Gastroesophageal sphincter (tissue), 3 donors: Measurements from ENCODE around the gene ARHGAP19.

ENCODE experiments used
- CTCF ChIP-seq, 4 experiments: fragments of 200-600 bp in 2 of 4; fragments of 450-650 bp in 2 of 4; sonication (generic) in 1 of 4; IDR thresholded peaks; one replicate each; pipeline ENCODE4 v1.5.1; 2017 to 2019; ENCODE audit warnings: antibody characterized with exemption in 4 of 4, mild to moderate bottlenecking in 2 of 4, moderate library complexity in 2 of 4
- EP300 ChIP-seq: sonication (generic); formaldehyde crosslinking; IDR thresholded peaks from one replicate; pipeline ENCODE4 v1.6.1; 2017; ENCODE audit warnings: antibody characterized with exemption, mild to moderate bottlenecking
- POLR2A ChIP-seq, 2 donors: fragments of 450-650 bp; IDR thresholded peaks; one replicate each; pipeline ENCODE4 v1.6.1; 2017; ENCODE audit warnings: antibody characterized with exemption in 2 of 2, mild to moderate bottlenecking in 2 of 2, moderate library complexity in 1 of 2

GRCh38 chr10:97292097-97292861 is at the start of gene ARHGAP19:
- TF ChIP-seq CTCF (IDR thresholded peaks at IDR 0.05) (peak in 2 of 4 experiments; percentile 16 to 38), EP300 (no peak), POLR2A (IDR thresholded peaks at IDR 0.05) (peak; percentile 35 to 44)
